ENCODE results near the gene RFX8. TPM values are rescaled to one million over a fixed set of nuclear protein-coding genes. Genes with fewer than 3 reads are reported as not detected.

The RFX8 gene
- total RNA-seq, 4 donors from 2014 or later: 0.94 to 2.9 (median 1.5) TPM

DNA sequence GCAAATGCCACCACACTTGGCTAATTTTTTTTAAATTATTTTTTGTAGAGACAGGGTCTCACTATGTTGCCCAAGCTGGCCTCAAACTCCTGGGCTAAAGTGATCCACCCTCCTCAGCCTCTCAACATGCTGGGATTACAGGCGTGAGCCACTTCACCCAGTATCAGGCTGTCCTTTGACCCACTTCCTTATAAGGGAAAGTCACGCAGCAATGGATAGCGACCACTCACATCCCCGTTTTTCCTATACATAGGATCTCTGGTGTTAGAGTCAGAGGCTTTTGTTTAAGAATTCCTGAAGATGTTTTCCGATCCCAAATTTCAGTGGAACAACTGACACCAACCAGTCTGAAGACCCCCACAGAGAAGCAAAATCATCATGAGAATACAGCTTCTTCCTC lies 41.4 kb upstream of the RFX8 start:
- TF ChIP-seq, protein P1, sequence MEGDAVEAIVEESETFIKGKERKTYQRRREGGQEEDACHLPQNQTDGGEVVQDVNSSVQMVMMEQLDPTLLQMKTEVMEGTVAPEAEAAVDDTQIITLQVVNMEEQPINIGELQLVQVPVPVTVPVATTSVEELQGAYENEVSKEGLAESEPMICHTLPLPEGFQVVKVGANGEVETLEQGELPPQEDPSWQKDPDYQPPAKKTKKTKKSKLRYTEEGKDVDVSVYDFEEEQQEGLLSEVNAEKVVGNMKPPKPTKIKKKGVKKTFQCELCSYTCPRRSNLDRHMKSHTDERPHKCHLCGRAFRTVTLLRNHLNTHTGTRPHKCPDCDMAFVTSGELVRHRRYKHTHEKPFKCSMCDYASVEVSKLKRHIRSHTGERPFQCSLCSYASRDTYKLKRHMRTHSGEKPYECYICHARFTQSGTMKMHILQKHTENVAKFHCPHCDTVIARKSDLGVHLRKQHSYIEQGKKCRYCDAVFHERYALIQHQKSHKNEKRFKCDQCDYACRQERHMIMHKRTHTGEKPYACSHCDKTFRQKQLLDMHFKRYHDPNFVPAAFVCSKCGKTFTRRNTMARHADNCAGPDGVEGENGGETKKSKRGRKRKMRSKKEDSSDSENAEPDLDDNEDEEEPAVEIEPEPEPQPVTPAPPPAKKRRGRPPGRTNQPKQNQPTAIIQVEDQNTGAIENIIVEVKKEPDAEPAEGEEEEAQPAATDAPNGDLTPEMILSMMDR (IDR thresholded peaks at IDR 0.05; ENCODE audit: low read depth): no peak

GRCh38 chr2:101515477-101515876 lies 40.6 kb upstream of the RFX8 start:
- TF ChIP-seq, protein P1 (IDR thresholded peaks at IDR 0.05; ENCODE audit: low read depth): no peak

- TF ChIP-seq, protein P1 (IDR thresholded peaks at IDR 0.05; ENCODE audit: low read depth): no peak
Measured at GRCh38 chr2:101512993-101513392, 38.1 kb upstream of the RFX8 start.

DNA sequence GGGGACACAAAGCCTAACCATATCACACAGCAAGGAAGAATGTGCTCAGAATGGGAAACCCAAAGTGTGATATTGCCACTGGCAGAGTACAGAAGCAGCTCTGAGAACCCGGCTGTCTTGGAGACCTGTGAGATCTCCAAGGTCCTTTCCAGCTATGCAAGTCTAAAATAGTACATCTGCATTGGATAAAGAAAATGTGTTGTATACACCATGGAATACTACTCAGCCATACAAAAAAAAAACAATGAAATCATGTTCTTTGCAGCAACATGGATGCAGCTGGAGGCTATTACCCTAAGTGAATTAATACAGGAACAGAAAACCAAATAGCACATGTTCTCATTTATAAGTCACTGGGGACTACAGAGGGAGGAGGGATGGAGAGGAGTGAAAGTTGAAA lies 36.5 kb upstream of the RFX8 start:
- TF ChIP-seq, protein P1 (IDR thresholded peaks at IDR 0.05; ENCODE audit: low read depth): no peak

DNA sequence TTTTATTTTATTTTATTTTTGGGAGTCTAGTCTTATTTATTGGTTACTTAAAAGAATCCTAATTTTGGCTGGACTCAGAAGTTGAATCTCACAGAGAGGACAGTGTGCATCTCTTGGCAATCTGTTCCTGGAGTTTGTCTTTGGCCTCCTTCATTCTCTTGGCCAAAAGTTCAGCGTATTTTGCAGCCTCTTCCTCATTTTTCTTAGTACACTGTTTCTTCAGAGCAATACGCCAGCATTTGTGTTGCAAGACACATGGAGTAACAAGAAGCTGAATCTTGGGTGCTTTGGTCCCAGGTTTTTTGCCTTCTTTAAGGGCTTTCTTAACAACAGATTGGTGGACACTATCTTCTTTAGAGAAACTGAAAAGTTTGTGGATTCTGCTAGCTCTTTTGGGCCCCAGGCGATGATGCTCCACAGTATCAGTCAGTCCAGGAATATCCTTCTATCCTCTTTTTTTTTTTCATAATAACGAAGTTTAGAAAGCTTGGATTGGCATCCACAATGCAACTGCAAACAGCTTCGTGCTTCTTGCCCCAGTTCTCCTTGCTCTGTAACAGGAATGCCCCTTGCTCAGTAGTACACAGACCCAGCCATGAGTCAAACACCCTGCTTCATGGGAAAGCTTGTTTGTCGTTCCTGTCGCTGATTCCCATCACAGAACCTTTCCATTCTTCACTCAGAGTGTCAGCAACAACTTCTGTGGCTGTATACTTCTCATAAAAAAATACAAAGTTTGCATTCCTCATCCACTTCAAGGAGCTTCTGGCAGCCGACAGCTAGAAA lies 34.8 kb upstream of the RFX8 start:
- TF ChIP-seq, protein P1 (IDR thresholded peaks at IDR 0.05; ENCODE audit: low read depth): no peak

DNA sequence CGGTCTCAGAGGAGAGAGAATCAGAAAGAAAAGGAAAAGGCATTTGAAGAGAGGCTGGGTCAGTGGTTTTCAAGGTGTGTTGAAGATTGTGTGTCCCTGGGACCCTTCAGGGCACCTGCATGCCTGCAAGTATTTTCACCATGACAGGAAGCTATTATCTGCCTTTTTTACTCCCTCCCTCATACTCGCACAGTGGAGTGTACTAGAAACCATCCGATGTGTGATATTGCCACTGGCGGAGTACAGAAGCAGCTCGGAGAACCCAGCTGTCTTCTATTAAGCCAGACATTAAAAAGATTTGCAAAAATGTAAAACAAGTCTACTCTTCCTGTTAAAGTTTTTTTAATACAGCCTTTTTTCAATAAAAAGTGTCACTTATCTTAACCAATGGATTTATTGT lies 33.7 kb upstream of the RFX8 start:
- TF ChIP-seq, protein P1 (IDR thresholded peaks at IDR 0.05; ENCODE audit: low read depth): no peak

GRCh38 chr2:101502095-101502494 lies 27.2 kb upstream of the RFX8 start:
- TF ChIP-seq, protein P1 (IDR thresholded peaks at IDR 0.05; ENCODE audit: low read depth): no peak

Data from subcutaneous adipose tissue (tissue), 4 donors.